ENCODE measurements around the gene KDM6A.
"Not testable (repeated sequence)": the region's sequence is repeated elsewhere in the genome, so short reads cannot be mapped to it uniquely, and the experiment has no call there.

Gene KDM6A

DNA sequence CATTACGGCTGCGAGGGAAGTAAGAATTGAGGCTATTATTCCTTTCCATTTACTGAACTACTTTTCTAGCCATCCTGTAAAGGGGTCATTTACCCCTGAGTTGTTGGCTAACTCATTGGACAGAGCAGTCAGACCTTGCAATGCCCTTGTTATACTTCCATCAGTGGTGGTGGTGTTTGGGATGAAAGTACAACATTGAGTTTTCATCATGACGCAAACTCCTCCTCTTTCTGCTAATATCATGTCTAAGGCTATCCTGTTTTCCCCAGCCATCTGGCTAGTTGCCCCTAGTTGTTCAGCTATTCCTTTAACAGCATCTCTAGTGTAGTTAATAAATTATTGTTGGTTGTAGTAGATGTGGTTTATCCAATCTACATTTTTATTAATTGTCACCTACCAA, 126.9 kb downstream of the KDM6A start:
- H3K36me3 Mint-ChIP-seq (ENCODE audit: low read depth); H3K9me3 Mint-ChIP-seq; H3K4me3 Mint-ChIP-seq; H3K27ac Mint-ChIP-seq; intact Hi-C loops (cut with micrococcal nuclease); H3K27me3 Mint-ChIP-seq: not testable (repeated sequence)
- peaks cover 48% of the 10 kb centered on the region for H3K4me1 Mint-ChIP-seq (ENCODE audit: low read depth)

DNA sequence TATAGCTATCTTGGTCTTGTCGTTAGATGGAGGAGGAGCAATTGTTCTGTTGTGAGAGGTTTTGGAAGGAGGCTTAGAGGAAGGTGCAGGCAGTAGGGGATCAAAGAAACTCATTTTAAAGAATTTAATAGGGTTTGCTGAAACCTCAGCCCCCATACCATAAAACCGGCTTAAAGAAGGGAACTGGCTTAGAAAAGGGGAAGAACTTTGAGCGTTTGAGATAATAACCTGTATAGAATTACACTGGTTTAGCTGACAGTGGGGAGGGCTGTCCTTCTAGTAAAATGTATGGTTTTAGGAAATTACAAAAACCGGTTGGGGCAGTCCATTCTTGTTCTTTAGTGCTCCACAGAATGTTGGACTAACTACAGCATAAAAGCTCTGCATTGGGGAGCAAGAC, 128.1 kb downstream of the KDM6A start:
- intact Hi-C loops (cut with micrococcal nuclease): no loop called here
- Mint-ChIP-seq H3K4me1 (ENCODE audit: low read depth) (peaks cover 50% of the 10 kb centered on the region), H3K9me3 (no peaks in the 10 kb centered on the region), H3K27me3 (no peaks in the 10 kb centered on the region), H3K27ac (no peak overlapping the region), H3K36me3 (ENCODE audit: low read depth) (no peaks in the 10 kb centered on the region), H3K4me3 (no peak overlapping the region)

- H3K4me3 Mint-ChIP-seq: no peak overlapping the region
- intact Hi-C loops (cut with micrococcal nuclease): no loop called here
- H3K36me3 Mint-ChIP-seq (ENCODE audit: low read depth): peaks cover 7% of the 10 kb centered on the region
- H3K4me1 Mint-ChIP-seq (ENCODE audit: low read depth): peaks cover 48% of the 10 kb centered on the region
- no peaks in the 10 kb centered on the region for H3K9me3 Mint-ChIP-seq
- no peaks in the 10 kb centered on the region for H3K27me3 Mint-ChIP-seq
- no peak overlapping the region for H3K27ac Mint-ChIP-seq
Measured at GRCh38 chrX:45003085-45003484, 130.1 kb downstream of the KDM6A start.

DNA sequence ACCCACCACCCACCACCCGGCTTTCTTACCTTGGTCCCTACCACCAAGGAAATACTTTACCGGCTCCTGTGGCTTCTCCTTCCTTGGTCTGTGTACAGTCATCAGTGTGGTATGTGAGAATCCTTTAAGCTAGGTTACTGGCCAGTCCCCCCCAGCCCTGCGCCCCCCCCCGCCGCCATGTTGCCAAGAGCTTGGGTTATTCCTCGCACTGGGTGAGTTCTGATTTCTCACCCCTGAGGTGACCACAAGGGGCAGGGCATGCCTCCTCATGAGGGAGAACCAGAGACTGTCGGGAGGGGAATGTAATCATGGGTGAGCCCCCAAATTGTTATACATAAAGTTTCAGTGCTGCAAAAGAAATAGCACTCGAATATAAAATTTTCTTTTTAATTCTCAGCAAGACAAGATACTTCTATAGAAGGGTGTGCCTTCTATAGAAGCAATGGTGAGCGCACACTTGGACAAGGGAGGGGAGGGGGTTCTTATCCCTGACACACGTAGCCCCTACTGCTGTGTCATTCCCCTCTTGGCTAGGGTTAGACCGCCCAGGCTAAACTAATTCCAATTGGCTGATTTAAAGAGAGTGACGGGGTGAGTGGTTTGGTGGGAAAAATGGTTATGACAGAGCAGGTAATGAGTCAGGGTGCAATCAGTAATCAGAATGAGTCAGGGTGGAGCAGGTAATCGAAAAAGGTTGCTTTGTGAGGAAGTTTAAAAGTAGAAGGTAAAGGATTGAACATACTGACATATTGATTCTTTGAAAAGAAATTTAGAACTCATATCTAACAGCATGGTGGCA, 133.2 kb downstream of the KDM6A start:
- no peak overlapping the region for H3K27ac Mint-ChIP-seq
- peaks cover 33% of the 10 kb centered on the region for H3K4me1 Mint-ChIP-seq (ENCODE audit: low read depth)
- intact Hi-C loops (cut with micrococcal nuclease): no loop called here
- no peaks in the 10 kb centered on the region for H3K27me3 Mint-ChIP-seq
- no peak overlapping the region for H3K4me3 Mint-ChIP-seq
- no peaks in the 10 kb centered on the region for H3K9me3 Mint-ChIP-seq
- H3K36me3 Mint-ChIP-seq (ENCODE audit: low read depth): peaks cover 7% of the 10 kb centered on the region

DNA sequence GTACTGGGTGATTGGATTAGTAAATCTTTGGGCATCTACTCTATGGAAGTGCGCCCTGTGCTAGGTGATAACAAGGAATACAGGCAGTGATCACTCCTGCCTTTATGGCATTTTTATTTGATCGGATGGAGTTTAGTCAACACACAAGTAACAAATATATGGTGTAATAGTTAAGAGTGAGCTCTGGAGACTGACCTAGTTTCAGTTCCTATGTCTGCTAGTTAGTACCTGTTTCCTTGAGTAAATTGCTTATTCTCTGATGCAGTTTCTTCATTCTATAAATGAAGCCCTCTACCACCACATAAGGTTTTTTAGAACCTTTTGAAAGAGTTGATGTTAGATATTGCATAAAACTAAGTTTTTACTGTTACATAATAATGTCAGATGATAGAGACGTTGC, 134.6 kb downstream of the KDM6A start:
- H3K27me3 Mint-ChIP-seq: no peaks in the 10 kb centered on the region
- no peak overlapping the region for H3K27ac Mint-ChIP-seq

GRCh38 chrX:45009371-45010000, 136.5 kb downstream of the KDM6A start:
- no peak overlapping the region for H3K27ac Mint-ChIP-seq
- intact Hi-C loops (cut with micrococcal nuclease): no loop called here
- H3K9me3 Mint-ChIP-seq: no peaks in the 10 kb centered on the region

More for the DNA sequence above, 134.6 kb downstream of the KDM6A start:
- H3K9me3 Mint-ChIP-seq: no peaks in the 10 kb centered on the region
- no peak overlapping the region for H3K4me3 Mint-ChIP-seq
- intact Hi-C loops (cut with micrococcal nuclease): no loop called here
- H3K4me1 Mint-ChIP-seq (ENCODE audit: low read depth): peaks cover 27% of the 10 kb centered on the region
- H3K36me3 Mint-ChIP-seq (ENCODE audit: low read depth): peaks cover 7% of the 10 kb centered on the region

DNA sequence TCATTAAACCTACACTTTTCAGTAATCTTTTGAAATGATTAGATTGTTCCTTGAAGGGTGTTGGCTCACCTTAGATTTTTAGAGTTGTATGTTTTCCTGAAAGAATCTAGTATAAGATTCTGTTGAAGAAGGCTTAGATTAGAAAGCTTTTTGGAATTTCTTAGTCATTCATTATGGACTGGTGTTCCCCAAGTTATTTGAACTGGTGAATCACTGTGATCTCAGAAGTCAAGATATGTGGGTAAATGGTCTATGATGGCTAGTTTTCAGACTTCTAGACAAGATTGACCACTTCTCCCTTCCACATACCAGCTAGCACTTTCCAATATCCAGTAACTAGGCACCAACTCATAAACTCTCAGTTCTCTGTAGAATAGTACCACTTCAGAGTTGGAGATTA, 138.1 kb downstream of the KDM6A start:
- Mint-ChIP-seq H3K27me3 (no peaks in the 10 kb centered on the region), H3K27ac (no peak overlapping the region), H3K4me1 (ENCODE audit: low read depth) (peaks cover 15% of the 10 kb centered on the region), H3K9me3 (no peaks in the 10 kb centered on the region), H3K4me3 (no peak overlapping the region), H3K36me3 (ENCODE audit: low read depth) (peaks cover 6% of the 10 kb centered on the region)
- intact Hi-C loops (cut with micrococcal nuclease): no loop called here

More at GRCh38 chrX:45009371-45010000, 136.5 kb downstream of the KDM6A start:
- no peak overlapping the region for H3K4me3 Mint-ChIP-seq
- peaks cover 7% of the 10 kb centered on the region for H3K36me3 Mint-ChIP-seq (ENCODE audit: low read depth)
- no peaks in the 10 kb centered on the region for H3K27me3 Mint-ChIP-seq
- peaks cover 20% of the 10 kb centered on the region for H3K4me1 Mint-ChIP-seq (ENCODE audit: low read depth)

DNA sequence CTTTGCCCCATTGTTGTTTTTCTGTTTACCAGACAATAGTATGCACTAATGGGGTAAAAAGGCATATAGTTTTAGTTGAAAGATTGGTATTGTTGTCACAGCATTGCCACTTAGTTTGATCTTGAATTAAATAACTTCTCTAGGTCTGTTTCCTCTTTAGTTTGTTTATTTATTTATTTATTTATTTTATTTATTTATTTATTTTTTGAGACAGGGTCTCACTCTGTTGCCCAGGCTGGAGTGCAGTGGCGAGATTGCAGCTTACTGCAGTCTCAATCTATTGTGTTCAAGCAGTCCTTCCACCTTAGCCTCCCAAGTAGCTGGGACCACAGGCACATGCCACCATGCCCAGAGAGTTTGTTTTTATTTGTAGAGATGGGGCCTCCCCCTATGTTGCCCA, 138.6 kb downstream of the KDM6A start:
- Mint-ChIP-seq H3K4me1 (ENCODE audit: low read depth) (peaks cover 11% of the 10 kb centered on the region), H3K9me3 (no peaks in the 10 kb centered on the region)

DNA sequence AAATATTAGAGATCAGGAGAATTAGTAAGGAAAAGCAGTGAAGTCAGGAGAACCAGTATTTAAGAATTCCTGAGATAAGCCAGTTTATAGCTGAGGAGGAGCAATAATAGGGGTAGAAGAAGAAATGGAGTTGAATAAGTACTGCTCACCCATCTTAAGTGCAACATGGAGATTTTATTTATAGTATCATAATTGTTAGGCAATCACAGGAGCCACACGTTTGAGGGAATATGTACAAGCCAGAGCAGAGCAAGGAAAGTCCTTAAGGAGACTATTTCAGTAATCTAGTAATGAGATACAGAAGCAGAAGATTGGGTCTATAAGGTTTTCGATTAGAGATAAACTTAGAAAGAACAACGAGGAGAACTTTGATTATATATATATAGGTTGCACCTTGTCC, 145.0 kb downstream of the KDM6A start:
- H3K4me1 Mint-ChIP-seq (ENCODE audit: low read depth): no peaks in the 10 kb centered on the region
- H3K36me3 Mint-ChIP-seq (ENCODE audit: low read depth): no peaks in the 10 kb centered on the region
- H3K9me3 Mint-ChIP-seq: no peaks in the 10 kb centered on the region
- no peak overlapping the region for H3K4me3 Mint-ChIP-seq
- intact Hi-C loops (cut with micrococcal nuclease): no loop called here
- no peaks in the 10 kb centered on the region for H3K27me3 Mint-ChIP-seq
- H3K27ac Mint-ChIP-seq: no peak overlapping the region

More for the DNA sequence above, 138.6 kb downstream of the KDM6A start:
- no peak overlapping the region for H3K27ac Mint-ChIP-seq
- H3K36me3 Mint-ChIP-seq (ENCODE audit: low read depth): peaks cover 2% of the 10 kb centered on the region
- H3K27me3 Mint-ChIP-seq: no peaks in the 10 kb centered on the region
- intact Hi-C loops (cut with micrococcal nuclease): no loop called here
- no peak overlapping the region for H3K4me3 Mint-ChIP-seq

DNA sequence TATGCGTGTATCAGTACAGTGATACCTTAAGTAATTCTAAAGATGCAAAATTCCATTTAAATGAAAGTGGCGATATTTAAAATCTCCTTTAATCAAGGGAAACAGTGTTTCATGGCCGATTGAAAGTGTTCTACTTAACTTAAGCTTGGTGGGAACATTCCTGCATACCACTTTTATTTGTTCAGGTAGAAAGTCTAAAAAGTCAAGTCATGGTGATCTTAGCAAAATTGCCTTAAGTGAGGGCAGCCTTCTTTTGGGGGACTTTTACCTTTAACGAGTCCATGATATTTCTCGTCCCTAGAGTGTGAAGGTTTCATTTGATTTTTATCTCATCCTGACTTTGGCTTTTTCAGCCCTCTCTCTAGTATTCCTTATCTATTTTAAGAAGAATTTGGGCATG, 149.2 kb downstream of the KDM6A start:
- Mint-ChIP-seq H3K27me3 (no peaks in the 10 kb centered on the region), H3K36me3 (ENCODE audit: low read depth) (no peaks in the 10 kb centered on the region), H3K27ac (no peak overlapping the region), H3K9me3 (no peaks in the 10 kb centered on the region), H3K4me1 (ENCODE audit: low read depth) (peaks cover 7% of the 10 kb centered on the region), H3K4me3 (no peak overlapping the region)
- intact Hi-C loops (cut with micrococcal nuclease): no loop called here

GRCh38 chrX:45024501-45024900, 151.5 kb downstream of the KDM6A start:
- Mint-ChIP-seq H3K27me3 (no peaks in the 10 kb centered on the region), H3K36me3 (ENCODE audit: low read depth) (no peaks in the 10 kb centered on the region), H3K4me1 (ENCODE audit: low read depth) (peaks cover 7% of the 10 kb centered on the region), H3K4me3 (no peak overlapping the region), H3K9me3 (no peaks in the 10 kb centered on the region), H3K27ac (no peak overlapping the region)
- intact Hi-C loops (cut with micrococcal nuclease): no loop called here

- Mint-ChIP-seq H3K9me3 (no peaks in the 10 kb centered on the region), H3K27ac (no peak overlapping the region), H3K36me3 (ENCODE audit: low read depth) (no peaks in the 10 kb centered on the region), H3K27me3 (no peaks in the 10 kb centered on the region), H3K4me1 (ENCODE audit: low read depth) (peaks cover 7% of the 10 kb centered on the region), H3K4me3 (no peak overlapping the region)
- intact Hi-C loops (cut with micrococcal nuclease): no loop called here
Measured at GRCh38 chrX:45026036-45026435, 153.0 kb downstream of the KDM6A start.

GRCh38 chrX:45031830-45032378, 158.9 kb downstream of the KDM6A start:
- intact Hi-C loops (cut with micrococcal nuclease): no loop called here
- Mint-ChIP-seq H3K36me3 (ENCODE audit: low read depth) (peaks cover 5% of the 10 kb centered on the region), H3K4me1 (ENCODE audit: low read depth) (no peaks in the 10 kb centered on the region), H3K27ac (no peak overlapping the region), H3K9me3 (no peaks in the 10 kb centered on the region), H3K4me3 (no peak overlapping the region), H3K27me3 (no peaks in the 10 kb centered on the region)

GRCh38 chrX:45035071-45035470, 162.1 kb downstream of the KDM6A start:
- Mint-ChIP-seq H3K27me3 (no peaks in the 10 kb centered on the region), H3K9me3 (no peaks in the 10 kb centered on the region), H3K4me1 (ENCODE audit: low read depth) (no peaks in the 10 kb centered on the region), H3K4me3 (no peak overlapping the region), H3K27ac (no peak overlapping the region), H3K36me3 (ENCODE audit: low read depth) (peaks cover 12% of the 10 kb centered on the region)
- intact Hi-C loops (cut with micrococcal nuclease): no loop called here

Data from dendritic cell treated with granulocyte-macrophage colony-stimulating factor and Interleukin-4, amounts not matched to agents 40 ng/mL and 50 ng/mL, for 4 days (primary cell).